ENCODE data around the gene SYNE2. TPM values are rescaled to one million over a fixed set of nuclear protein-coding genes. Genes with fewer than 3 reads are reported as not detected.

SYNE2 gene
- total and polyA plus RNA-seq, 2 of the 8 experiments (the other 6 are each of a cell fraction or from before 2014, with no cell fraction given), result 32.6 to 46.1 TPM

- no peak for TF ChIP-seq BACH1 (IDR thresholded peaks at IDR 0.05; ENCODE audit: low read length)
- no peak for TF ChIP-seq KDM5A (IDR thresholded peaks at IDR 0.05; ENCODE audit: low read length)
- TF ChIP-seq HDAC2 (IDR thresholded peaks at IDR 0.05; ENCODE audit: borderline replicate concordance in 1 of 2, low read depth in 2 of 2, low read length in 2 of 2), result no peak
- no peak for TF ChIP-seq CTBP2 (IDR thresholded peaks at IDR 0.05; ENCODE audit: borderline replicate concordance, insufficient read depth, insufficient read length, low read length)
- no peak for TF ChIP-seq POLR2AphosphoS5 (IDR thresholded peaks at IDR 0.05; ENCODE audit: low read depth, low read length)
- no peak for TF ChIP-seq RBBP5 (IDR thresholded peaks at IDR 0.05; ENCODE audit: borderline replicate concordance, low read depth, low read length)
These were observed 49.7 kb downstream of the SYNE2 start (continued) for GRCh38 chr14:63902375-63902976.

Measured in H1 (cell line).